GM13977 (cell line): ENCODE data around the gene ANKMY1.

Experiments used
- DNase-seq: peaks from one replicate; pipeline ENCODE4 v3.0.0; 2012; ENCODE audit warnings: low spot score
- CTCF ChIP-seq: IDR thresholded peaks from 2 replicates; pipeline ENCODE4 v1.5.1; 2012; ENCODE audit warnings: mild to moderate bottlenecking, control low read depth; ENCODE audit not compliant: insufficient read depth; ENCODE audit errors: extremely low read depth, missing control alignments
- in situ Hi-C: fragments of 300-500 bp; cut with MboI; formaldehyde crosslinking; loops from one replicate; pipeline ENCODE4 v1.12.0; 2022; ENCODE audit warnings: low sequenced_read_pairs, low pct_unique_long_range_greater_than_20kb, mixed read lengths, inconsistent platforms; ENCODE audit not compliant: unreplicated experiment

Gene ANKMY1

GRCh38 chr2:240439698-240440151 is 118.1 kb downstream of the ANKMY1 start:
- in situ Hi-C loops = no loop called here
- DNase-seq = no peak
- no peak for TF ChIP-seq CTCF

- no peak for DNase-seq
- in situ Hi-C loops = no loop called here
- TF ChIP-seq CTCF = no peak
These were observed 118.7 kb downstream of the ANKMY1 start for GRCh38 chr2:240438810-240439697.

- TF ChIP-seq CTCF = peak; percentile 96
- in situ Hi-C loops = no loop called here
- DNase-seq = peak; percentile 92
These were observed 119.7 kb downstream of the ANKMY1 start for GRCh38 chr2:240437861-240438809.

- TF ChIP-seq CTCF = no peak
- in situ Hi-C loops = no loop called here
- DNase-seq = no peak
These were observed 120.3 kb downstream of the ANKMY1 start for GRCh38 chr2:240437551-240437860.

- no peak for TF ChIP-seq CTCF
- DNase-seq = no peak
- in situ Hi-C loops = no loop called here
These were observed 120.9 kb downstream of the ANKMY1 start for GRCh38 chr2:240436683-240437550.
